Gastroesophageal sphincter (tissue), 4 donors: ENCODE measurements around the gene KIF26B. TPM values are rescaled to one million over a fixed set of nuclear protein-coding genes. Genes with fewer than 3 reads are reported as not detected.
"Not testable (repeated sequence)": the region's sequence is repeated elsewhere in the genome, so short reads cannot be mapped to it uniquely, and the experiment has no call there.

Experiments used
- ATAC-seq: fragments of 150-250 bp; one replicate; pipeline ENCODE4 v1.9.1; 2016; ENCODE audit warnings: mild to moderate bottlenecking, moderate library complexity
- H3K27ac ChIP-seq, 4 donors: fragments of 200-600 bp; sonication (generic) in 3 of 4; 1 replicate in 3 of 4; 2 replicates in 1 of 4; pipeline ENCODE4 v1.5.1; 2016 to 2019
- H3K27me3 ChIP-seq: fragments of 200-600 bp; sonication (generic); one replicate; pipeline ENCODE4 v1.5.1; 2019
- H3K36me3 ChIP-seq, 2 donors: fragments of 200-600 bp; sonication (generic); one replicate each; pipeline ENCODE4 v1.5.1; 2019; ENCODE audit warnings: control low read depth in 1 of 2
- H3K4me1 ChIP-seq, 3 donors: fragments of 200-600 bp; sonication (generic); 1 replicate in 2 of 3; 2 replicates in 1 of 3; pipeline ENCODE4 v1.5.1; 2016 to 2019; ENCODE audit warnings: control low read depth in 2 of 3
- H3K4me3 ChIP-seq, 2 donors: fragments of 200-600 bp; sonication (generic); one replicate each; pipeline ENCODE4 v1.5.1; 2019; ENCODE audit warnings: mild to moderate bottlenecking in 1 of 2, moderate library complexity in 1 of 2
- H3K9me3 ChIP-seq, 3 donors: fragments of 200-600 bp; sonication (generic); one replicate each; pipeline ENCODE4 v1.5.1; 2017 to 2019; ENCODE audit warnings: control low read depth in 2 of 3
- CTCF ChIP-seq, 4 experiments: fragments of 200-600 bp in 2 of 4; fragments of 450-650 bp in 2 of 4; sonication (generic) in 1 of 4; IDR thresholded peaks; one replicate each; pipeline ENCODE4 v1.5.1; 2017 to 2019; ENCODE audit warnings: antibody characterized with exemption in 4 of 4, mild to moderate bottlenecking in 2 of 4, moderate library complexity in 2 of 4
- EP300 ChIP-seq: sonication (generic); formaldehyde crosslinking; IDR thresholded peaks from one replicate; pipeline ENCODE4 v1.6.1; 2017; ENCODE audit warnings: antibody characterized with exemption, mild to moderate bottlenecking
- POLR2A ChIP-seq, 2 donors: fragments of 450-650 bp; IDR thresholded peaks; one replicate each; pipeline ENCODE4 v1.6.1; 2017; ENCODE audit warnings: antibody characterized with exemption in 2 of 2, mild to moderate bottlenecking in 2 of 2, moderate library complexity in 1 of 2
- POLR2AphosphoS5 ChIP-seq: sonication (generic); formaldehyde crosslinking; IDR thresholded peaks from one replicate; pipeline ENCODE4 v1.6.1; 2017; ENCODE audit warnings: antibody characterized with exemption
- WGBS, 2 donors: methylation state at CpG; one replicate each; pipeline ENCODE4 v1.1.5; 2018; ENCODE audit warnings: low coverage in 1 of 2; 5-methylcytosine and 5-hydroxymethylcytosine counted together
- total RNA-seq, 4 donors: library from RNA; depleted of rRNA; stranded (reverse); fragments of >200 nt; gene quantifications; one replicate each; pipeline ENCODE4 v1.1.0, GENCODE V29; 2016

The KIF26B gene
- total RNA-seq, 4 donors from 2014 or later, result 0.62 to 1.9 (median 0.97) TPM

GRCh38 chr1:245717611-245718010 is 562.8 kb downstream of the KIF26B start:
- TF ChIP-seq CTCF (IDR thresholded peaks at IDR 0.05) (no peak), EP300 (no peak), POLR2AphosphoS5 (no peak), POLR2A (IDR thresholded peaks at IDR 0.05) (no peak)
- H3K4me3 ChIP-seq, result no peak overlapping the region
- no peaks in the 10 kb centered on the region for H3K9me3 ChIP-seq
- no peaks in the 10 kb centered on the region for H3K27me3 ChIP-seq
- no peak overlapping the region for H3K27ac ChIP-seq
- no peak for ATAC-seq
- no peaks in the 10 kb centered on the region for H3K4me1 ChIP-seq
- 92 to 100% methylated on average over 2 to 3 of the region's 3 CpGs for WGBS, 2 donors
- H3K36me3 ChIP-seq, result no peaks in the 10 kb centered on the region

GRCh38 chr1:245718123-245718522 is 563.3 kb downstream of the KIF26B start:
- Histone ChIP-seq H3K4me1 (no peaks in the 10 kb centered on the region), H3K9me3 (no peaks in the 10 kb centered on the region), H3K36me3 (no peaks in the 10 kb centered on the region), H3K4me3 (no peak overlapping the region), H3K27ac (no peak overlapping the region), H3K27me3 (no peaks in the 10 kb centered on the region)
- WGBS, 2 donors, result 92% methylated on average over 3 of the region's 3 CpGs; no CpG with 5 or more reads in 1 of the 2 donors
- TF ChIP-seq POLR2A (IDR thresholded peaks at IDR 0.05) (no peak), EP300 (no peak), CTCF (IDR thresholded peaks at IDR 0.05) (no peak), POLR2AphosphoS5 (no peak)
- ATAC-seq, result no peak

- H3K9me3 ChIP-seq, result no peaks in the 10 kb centered on the region
- H3K27ac ChIP-seq, result no peak overlapping the region
- TF ChIP-seq CTCF (IDR thresholded peaks at IDR 0.05) (no peak), EP300 (no peak), POLR2A (IDR thresholded peaks at IDR 0.05) (no peak), POLR2AphosphoS5 (no peak)
- no peak for ATAC-seq
- H3K4me1 ChIP-seq, result no peaks in the 10 kb centered on the region
- no peak overlapping the region for H3K4me3 ChIP-seq
- 90 to 93% methylated on average over 4 of the region's 4 CpGs for WGBS, 2 donors
- no peaks in the 10 kb centered on the region for H3K36me3 ChIP-seq
- H3K27me3 ChIP-seq, result no peaks in the 10 kb centered on the region
These were observed 564.2 kb downstream of the KIF26B start for GRCh38 chr1:245718951-245719350.

- peaks cover 0 to 9% (median 0%) of the 10 kb centered on the region in 3 donors for H3K9me3 ChIP-seq
- no peak overlapping the region for H3K27ac ChIP-seq
- ATAC-seq, result no peak
- no peaks in the 10 kb centered on the region for H3K4me1 ChIP-seq
- TF ChIP-seq EP300, result no peak
- no peak for TF ChIP-seq CTCF (IDR thresholded peaks at IDR 0.05)
- TF ChIP-seq POLR2A (IDR thresholded peaks at IDR 0.05), result no peak
- TF ChIP-seq POLR2AphosphoS5, result no peak
- H3K36me3 ChIP-seq, result no peaks in the 10 kb centered on the region
- H3K27me3 ChIP-seq, result no peaks in the 10 kb centered on the region
- WGBS, 2 donors, result 100% methylated on average over 2 of the region's 4 CpGs; no CpG with 5 or more reads in 1 of the 2 donors
- no peak overlapping the region for H3K4me3 ChIP-seq
These were observed 566.7 kb downstream of the KIF26B start for GRCh38 chr1:245721488-245721887.

- not testable (repeated sequence) for H3K4me1 ChIP-seq, H3K27ac ChIP-seq, H3K4me3 ChIP-seq, H3K27me3 ChIP-seq, ATAC-seq, H3K36me3 ChIP-seq
- H3K9me3 ChIP-seq, result peaks cover 0 to 55% (median 0%) of the 10 kb centered on the region in 3 donors
- 85 to 100% methylated on average over 3 of the region's 3 CpGs for WGBS, 2 donors
These were observed 573.2 kb downstream of the KIF26B start for GRCh38 chr1:245728035-245728434.
